Hepatocyte (in vitro differentiated cells): ENCODE data around the gene OR6B1.

Source experiments
- EZH2phosphoT487 ChIP-seq: fragments of 200-600 bp; sonication (generic); IDR thresholded peaks from one replicate; pipeline ENCODE4 v1.6.1; 2018; ENCODE audit warnings: antibody characterized with exemption, mild to moderate bottlenecking, low read depth, moderate library complexity; ENCODE audit not compliant: unreplicated experiment, severe bottlenecking
- TF ChIP-seq, protein P1 (sequence below): fragments of 200-600 bp; sonication (generic); IDR thresholded peaks from 2 replicates; pipeline ENCODE4 v1.5.1; 2016; ENCODE audit warnings: antibody characterized with exemption, mild to moderate bottlenecking; ENCODE audit not compliant: poor library complexity

DNA sequence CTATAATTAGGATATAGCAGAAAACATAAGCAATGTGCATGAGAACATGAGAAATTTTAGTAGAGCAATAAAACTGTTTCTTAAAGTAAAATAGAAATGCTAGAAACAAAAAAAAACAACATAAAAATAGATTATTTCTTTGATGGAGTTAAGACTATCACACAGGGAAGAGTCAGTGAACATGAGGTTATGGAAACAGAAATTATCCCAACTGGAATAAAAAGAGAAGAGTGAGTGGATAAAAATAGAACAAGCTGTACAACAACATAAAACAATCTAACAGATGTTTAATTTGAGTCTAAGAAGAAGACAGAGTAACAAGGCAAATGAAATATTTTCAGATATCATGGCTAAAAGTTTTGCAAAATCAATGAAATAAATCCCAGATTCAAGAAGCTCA is 7.5 kb upstream of the OR6B1 start:
- TF ChIP-seq EZH2phosphoT487 = no peak
- TF ChIP-seq, protein P1, sequence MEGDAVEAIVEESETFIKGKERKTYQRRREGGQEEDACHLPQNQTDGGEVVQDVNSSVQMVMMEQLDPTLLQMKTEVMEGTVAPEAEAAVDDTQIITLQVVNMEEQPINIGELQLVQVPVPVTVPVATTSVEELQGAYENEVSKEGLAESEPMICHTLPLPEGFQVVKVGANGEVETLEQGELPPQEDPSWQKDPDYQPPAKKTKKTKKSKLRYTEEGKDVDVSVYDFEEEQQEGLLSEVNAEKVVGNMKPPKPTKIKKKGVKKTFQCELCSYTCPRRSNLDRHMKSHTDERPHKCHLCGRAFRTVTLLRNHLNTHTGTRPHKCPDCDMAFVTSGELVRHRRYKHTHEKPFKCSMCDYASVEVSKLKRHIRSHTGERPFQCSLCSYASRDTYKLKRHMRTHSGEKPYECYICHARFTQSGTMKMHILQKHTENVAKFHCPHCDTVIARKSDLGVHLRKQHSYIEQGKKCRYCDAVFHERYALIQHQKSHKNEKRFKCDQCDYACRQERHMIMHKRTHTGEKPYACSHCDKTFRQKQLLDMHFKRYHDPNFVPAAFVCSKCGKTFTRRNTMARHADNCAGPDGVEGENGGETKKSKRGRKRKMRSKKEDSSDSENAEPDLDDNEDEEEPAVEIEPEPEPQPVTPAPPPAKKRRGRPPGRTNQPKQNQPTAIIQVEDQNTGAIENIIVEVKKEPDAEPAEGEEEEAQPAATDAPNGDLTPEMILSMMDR = no peak
